Ovary (tissue), 3 donors: ENCODE data around the gene RBM20.

ENCODE experiments used
- CTCF ChIP-seq, 3 donors: fragments of 450-650 bp in 2 of 3; fragments of 200-600 bp in 1 of 3; IDR thresholded peaks; one replicate each; pipeline versions ENCODE4 v1.5.1 to v1.8.0; 2016 to 2022; ENCODE audit warnings: antibody characterized with exemption in 3 of 3, mild to moderate bottlenecking in 1 of 3
- EP300 ChIP-seq: sonication (generic); formaldehyde crosslinking; IDR thresholded peaks from one replicate; pipeline ENCODE4 v1.6.1; 2017; ENCODE audit warnings: antibody characterized with exemption
- POLR2A ChIP-seq: fragments of 450-650 bp; IDR thresholded peaks from one replicate; pipeline ENCODE4 v1.6.1; 2017; ENCODE audit warnings: antibody characterized with exemption, mild to moderate bottlenecking, moderate library complexity
- donor health status: DM: no; HTN: no; CAD: no.

- TF ChIP-seq CTCF (IDR thresholded peaks at IDR 0.05) (no peak), EP300 (no peak), POLR2A (no peak)
Observed at GRCh38 chr10:110821508-110821907, 177.4 kb downstream of the RBM20 start.
